Left ventricle myocardium inferior (tissue), 1 donor: Measurements from ENCODE around the gene PLPPR1. TPM values are rescaled to one million over a fixed set of nuclear protein-coding genes. Genes with fewer than 3 reads are reported as not detected.

Experiments used
- DNase-seq: peaks from one replicate; pipeline ENCODE4 v3.0.0-alpha.2; 2020
- H3K27ac ChIP-seq: fragments of 200-600 bp; replicated peaks from 2 replicates; pipeline ENCODE4 v1.8.0; 2021
- H3K27me3 ChIP-seq: fragments of 200-600 bp; 2 replicates; pipeline ENCODE4 v1.8.0; 2021; ENCODE audit warnings: low read depth
- H3K36me3 ChIP-seq: fragments of 200-600 bp; 2 replicates; pipeline ENCODE4 v1.8.0; 2021
- H3K4me1 ChIP-seq: fragments of 200-600 bp; 2 replicates; pipeline ENCODE4 v1.8.0; 2021
- H3K4me3 ChIP-seq: fragments of 200-600 bp; 2 replicates; pipeline ENCODE4 v1.8.0; 2021; ENCODE audit warnings: mild to moderate bottlenecking, moderate library complexity
- H3K9me3 ChIP-seq: fragments of 200-600 bp; replicated peaks from 2 replicates; pipeline ENCODE4 v1.8.0; 2021
- intact Hi-C: fragments of 100-400 bp; cut with micrococcal nuclease; formaldehyde crosslinking; loops from one replicate; pipeline ENCODE4 v1.11.0; 2022
- total RNA-seq: library from RNA; stranded (reverse); fragmentation: NEBNext Ultra II Directional; extraction: Animal tissue kit (Norgen Biotek cat#: 25700); gene quantifications from one replicate; pipeline ENCODE4 v1.2.1, GENCODE V29; 2021
- TF ChIP-seq, protein P1 (sequence below): fragments of 200-600 bp; IDR thresholded peaks from 2 replicates; pipeline ENCODE4 v1.8.0; 2021; ENCODE audit warnings: antibody characterized with exemption, mild to moderate bottlenecking, borderline replicate concordance
- donor health status: DM: no; HTN: yes; CAD: no; lungs with severe emphysema.

Gene PLPPR1
- total RNA-seq, 1 donor from 2014 or later, result not detected

DNA sequence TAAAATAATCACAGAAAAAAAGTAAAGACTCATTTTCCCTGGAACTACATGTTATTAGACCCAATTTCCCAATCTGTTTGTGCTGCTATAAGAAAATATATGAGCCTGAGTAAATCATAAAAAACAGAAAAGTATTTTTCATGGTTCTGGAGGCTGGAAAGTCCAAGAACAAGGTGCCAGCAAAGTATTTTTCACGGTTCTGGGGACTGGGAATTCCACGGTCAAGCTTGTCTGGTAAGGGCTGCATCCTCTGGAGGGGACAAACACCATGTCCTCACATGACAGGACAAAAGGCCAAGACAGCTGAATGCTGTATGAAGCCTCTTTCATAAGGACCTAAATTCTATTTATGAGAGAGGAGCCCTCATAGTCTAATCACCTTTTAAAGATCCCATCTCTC is 172.3 kb downstream of the PLPPR1 start:
- TF ChIP-seq, protein P1, sequence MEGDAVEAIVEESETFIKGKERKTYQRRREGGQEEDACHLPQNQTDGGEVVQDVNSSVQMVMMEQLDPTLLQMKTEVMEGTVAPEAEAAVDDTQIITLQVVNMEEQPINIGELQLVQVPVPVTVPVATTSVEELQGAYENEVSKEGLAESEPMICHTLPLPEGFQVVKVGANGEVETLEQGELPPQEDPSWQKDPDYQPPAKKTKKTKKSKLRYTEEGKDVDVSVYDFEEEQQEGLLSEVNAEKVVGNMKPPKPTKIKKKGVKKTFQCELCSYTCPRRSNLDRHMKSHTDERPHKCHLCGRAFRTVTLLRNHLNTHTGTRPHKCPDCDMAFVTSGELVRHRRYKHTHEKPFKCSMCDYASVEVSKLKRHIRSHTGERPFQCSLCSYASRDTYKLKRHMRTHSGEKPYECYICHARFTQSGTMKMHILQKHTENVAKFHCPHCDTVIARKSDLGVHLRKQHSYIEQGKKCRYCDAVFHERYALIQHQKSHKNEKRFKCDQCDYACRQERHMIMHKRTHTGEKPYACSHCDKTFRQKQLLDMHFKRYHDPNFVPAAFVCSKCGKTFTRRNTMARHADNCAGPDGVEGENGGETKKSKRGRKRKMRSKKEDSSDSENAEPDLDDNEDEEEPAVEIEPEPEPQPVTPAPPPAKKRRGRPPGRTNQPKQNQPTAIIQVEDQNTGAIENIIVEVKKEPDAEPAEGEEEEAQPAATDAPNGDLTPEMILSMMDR, result no peak
- peaks cover 20% of the 10 kb centered on the region for H3K4me1 ChIP-seq
- H3K9me3 ChIP-seq, result peaks cover 4% of the 10 kb centered on the region
- DNase-seq, result no peak
- H3K27ac ChIP-seq, result peak overlapping the region; percentile 59
- H3K27me3 ChIP-seq, result no peaks in the 10 kb centered on the region
- H3K4me3 ChIP-seq, result no peak overlapping the region
- H3K36me3 ChIP-seq, result no peaks in the 10 kb centered on the region
- intact Hi-C loops, result no loop called here

DNA sequence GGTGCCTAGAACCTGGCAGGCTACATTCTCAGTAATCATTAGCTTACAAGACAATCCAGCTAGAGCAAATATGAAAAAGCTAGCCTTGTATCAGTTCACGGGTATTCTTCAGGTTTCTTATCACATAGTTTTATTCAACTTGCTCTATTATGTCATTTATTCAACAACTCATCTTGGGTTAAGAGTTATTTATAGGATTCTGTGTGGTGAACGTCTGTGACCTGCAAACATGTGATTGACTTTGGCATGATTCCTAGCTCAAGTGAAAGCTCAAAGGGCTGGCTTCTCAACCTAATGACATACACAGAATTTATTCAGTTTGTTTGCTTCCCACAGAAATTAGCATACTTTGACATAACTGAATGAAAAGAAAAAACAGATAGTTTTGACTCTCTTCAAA is 173.1 kb downstream of the PLPPR1 start:
- Histone ChIP-seq H3K36me3 (no peaks in the 10 kb centered on the region), H3K27ac (peak overlapping the region; percentile 59), H3K9me3 (peaks cover 4% of the 10 kb centered on the region), H3K4me1 (peaks cover 20% of the 10 kb centered on the region), H3K4me3 (no peak overlapping the region), H3K27me3 (no peaks in the 10 kb centered on the region)
- DNase-seq, result no peak
- intact Hi-C loops, result no loop called here
- TF ChIP-seq, protein P1, result no peak

DNA sequence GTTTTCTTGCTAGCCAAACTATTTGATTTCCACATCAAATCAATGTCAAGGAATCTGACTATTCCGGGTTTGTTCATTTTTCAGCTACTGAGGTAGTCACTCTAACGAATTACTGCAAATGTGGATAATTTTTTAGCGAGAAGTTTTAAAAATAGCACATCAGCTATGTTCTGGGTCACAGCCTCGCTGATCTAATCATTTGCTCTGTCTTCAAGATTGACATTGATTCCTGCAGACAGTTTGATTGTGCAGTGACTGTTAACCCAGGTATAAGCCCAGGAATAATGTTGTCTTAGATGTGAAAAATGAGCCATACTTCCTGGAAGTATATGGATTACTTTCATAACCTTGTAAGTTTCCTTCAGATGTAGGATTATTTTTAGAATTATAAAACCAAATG is 181.1 kb downstream of the PLPPR1 start:
- H3K4me1 ChIP-seq, result no peaks in the 10 kb centered on the region
- H3K4me3 ChIP-seq, result no peak overlapping the region
- H3K9me3 ChIP-seq, result no peaks in the 10 kb centered on the region
- TF ChIP-seq, protein P1, result no peak
- no peak overlapping the region for H3K27ac ChIP-seq
- H3K36me3 ChIP-seq, result no peaks in the 10 kb centered on the region
- DNase-seq, result no peak
- H3K27me3 ChIP-seq, result no peaks in the 10 kb centered on the region
- intact Hi-C loops, result no loop called here

DNA sequence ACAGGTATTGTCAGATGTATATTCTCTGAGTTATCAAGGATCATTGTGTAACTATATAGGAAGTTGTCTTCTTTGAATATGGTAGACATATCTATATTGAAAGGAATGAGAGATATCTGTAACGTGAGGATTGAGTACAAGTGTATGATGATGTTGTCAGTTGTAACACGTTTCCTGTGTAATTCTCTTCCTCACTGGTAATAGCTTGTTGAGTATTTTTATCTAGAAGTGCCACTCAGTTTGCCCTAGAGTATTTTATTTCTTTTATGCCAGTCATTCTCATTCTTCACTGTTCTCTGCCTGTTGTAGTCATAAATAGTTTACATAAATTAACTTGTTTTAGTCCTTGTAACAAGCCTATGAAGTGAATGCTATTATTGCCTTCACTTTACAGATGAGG is 184.1 kb downstream of the PLPPR1 start:
- intact Hi-C loops, result no loop called here
- Histone ChIP-seq H3K27me3 (peaks cover 3% of the 10 kb centered on the region), H3K36me3 (no peaks in the 10 kb centered on the region), H3K27ac (no peak overlapping the region), H3K9me3 (no peaks in the 10 kb centered on the region), H3K4me3 (no peak overlapping the region), H3K4me1 (no peaks in the 10 kb centered on the region)
- DNase-seq, result no peak
- TF ChIP-seq, protein P1, result no peak

DNA sequence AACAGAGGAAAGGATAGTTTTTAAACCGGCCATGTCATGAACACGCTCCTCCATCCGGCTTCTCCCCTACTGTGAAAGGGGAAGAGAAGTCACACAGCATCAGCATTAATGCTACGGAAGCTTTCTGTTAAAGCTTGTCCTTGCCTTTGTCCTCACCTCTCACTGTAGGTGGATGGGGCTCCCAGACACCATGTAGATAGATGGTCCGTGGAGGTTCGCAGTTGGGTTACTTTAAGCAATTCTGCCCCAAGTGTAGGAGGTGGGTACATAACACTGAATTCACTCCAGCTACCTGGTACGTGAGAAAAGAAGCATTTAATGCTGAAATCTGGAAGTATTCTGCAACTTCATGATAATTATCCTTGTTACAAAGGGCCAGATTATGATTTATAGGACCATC is 190.5 kb downstream of the PLPPR1 start:
- no peak overlapping the region for H3K27ac ChIP-seq
- H3K4me1 ChIP-seq, result no peaks in the 10 kb centered on the region
- no peak overlapping the region for H3K4me3 ChIP-seq
- no peaks in the 10 kb centered on the region for H3K36me3 ChIP-seq
- intact Hi-C loops, result no loop called here
- H3K9me3 ChIP-seq, result no peaks in the 10 kb centered on the region
- TF ChIP-seq, protein P1, result no peak
- no peak for DNase-seq
- H3K27me3 ChIP-seq, result peaks cover 7% of the 10 kb centered on the region

DNA sequence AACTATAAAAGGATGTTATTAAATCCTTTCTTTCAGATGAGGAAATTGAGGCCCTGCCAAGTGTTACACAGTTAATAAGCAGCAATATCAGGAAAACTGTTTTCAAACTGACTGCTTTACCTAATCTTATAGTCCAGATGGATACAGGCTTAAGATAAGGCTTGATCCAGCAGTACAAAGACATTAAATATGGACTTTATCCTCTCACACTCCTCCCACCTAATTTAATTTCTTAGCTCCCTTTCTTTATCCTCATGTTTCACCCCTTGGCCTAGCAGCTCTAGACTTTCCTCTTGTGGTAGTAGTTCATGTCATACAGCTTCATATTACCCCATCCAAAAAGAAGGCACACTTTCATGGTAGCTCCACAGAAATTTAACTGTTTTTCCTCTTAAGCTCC is 191.8 kb downstream of the PLPPR1 start:
- no peaks in the 10 kb centered on the region for H3K9me3 ChIP-seq
- H3K27me3 ChIP-seq, result peaks cover 7% of the 10 kb centered on the region
- H3K36me3 ChIP-seq, result no peaks in the 10 kb centered on the region
- no peak overlapping the region for H3K27ac ChIP-seq
- intact Hi-C loops, result no loop called here
- H3K4me3 ChIP-seq, result no peak overlapping the region
- H3K4me1 ChIP-seq, result no peaks in the 10 kb centered on the region
- no peak for DNase-seq
- TF ChIP-seq, protein P1, result no peak
